C4-2B (cell line): ENCODE data around the gene HACD4.

Experiments used
- ZFX ChIP-seq: fragments of 450-650 bp; IDR thresholded peaks from 2 replicates; pipeline ENCODE4 v1.6.1; 2017
- TF ChIP-seq, protein P1 (sequence below): fragments of 450-650 bp; conservative IDR thresholded peaks from 2 replicates; pipeline ENCODE4 v1.5.1; 2017; ENCODE audit warnings: mild to moderate bottlenecking

DNA sequence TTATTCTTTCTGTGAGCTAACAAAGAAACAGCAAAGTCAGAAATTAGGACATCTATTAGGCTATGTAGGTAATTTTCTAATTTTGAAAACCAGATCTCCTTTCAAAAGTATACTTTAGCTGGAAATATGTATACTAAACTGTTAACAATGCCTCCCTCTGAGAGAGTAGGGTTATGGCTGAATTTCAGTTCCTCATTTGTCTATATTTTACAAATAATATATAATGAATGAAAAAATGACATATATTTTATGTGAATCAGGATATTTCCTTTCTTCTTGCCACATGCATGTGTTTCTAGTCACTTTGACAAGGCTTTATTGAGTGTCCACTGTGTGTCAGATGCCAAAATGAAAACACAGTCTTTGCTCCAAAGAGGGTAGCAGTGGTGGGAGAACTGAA lies 15.4 kb downstream of the HACD4 start:
- TF ChIP-seq, protein P1, sequence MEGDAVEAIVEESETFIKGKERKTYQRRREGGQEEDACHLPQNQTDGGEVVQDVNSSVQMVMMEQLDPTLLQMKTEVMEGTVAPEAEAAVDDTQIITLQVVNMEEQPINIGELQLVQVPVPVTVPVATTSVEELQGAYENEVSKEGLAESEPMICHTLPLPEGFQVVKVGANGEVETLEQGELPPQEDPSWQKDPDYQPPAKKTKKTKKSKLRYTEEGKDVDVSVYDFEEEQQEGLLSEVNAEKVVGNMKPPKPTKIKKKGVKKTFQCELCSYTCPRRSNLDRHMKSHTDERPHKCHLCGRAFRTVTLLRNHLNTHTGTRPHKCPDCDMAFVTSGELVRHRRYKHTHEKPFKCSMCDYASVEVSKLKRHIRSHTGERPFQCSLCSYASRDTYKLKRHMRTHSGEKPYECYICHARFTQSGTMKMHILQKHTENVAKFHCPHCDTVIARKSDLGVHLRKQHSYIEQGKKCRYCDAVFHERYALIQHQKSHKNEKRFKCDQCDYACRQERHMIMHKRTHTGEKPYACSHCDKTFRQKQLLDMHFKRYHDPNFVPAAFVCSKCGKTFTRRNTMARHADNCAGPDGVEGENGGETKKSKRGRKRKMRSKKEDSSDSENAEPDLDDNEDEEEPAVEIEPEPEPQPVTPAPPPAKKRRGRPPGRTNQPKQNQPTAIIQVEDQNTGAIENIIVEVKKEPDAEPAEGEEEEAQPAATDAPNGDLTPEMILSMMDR: no peak
- no peak for TF ChIP-seq ZFX
